A673 (cell line): ENCODE results near the gene COMTD1.

ENCODE experiments used
- CTCF ChIP-seq: fragments of 300-800, 200-600 bp; sonication (generic); conservative IDR thresholded peaks from 2 replicates; pipeline ENCODE4 v1.5.1; 2017; ENCODE audit warnings: low read depth, mild to moderate bottlenecking, antibody characterized with exemption, low read length, moderate library complexity, mixed read lengths
- EZH2 ChIP-seq: fragments of 200-600 bp; sonication (generic); IDR thresholded peaks from 2 replicates; pipeline ENCODE4 v1.6.1; 2017; ENCODE audit warnings: borderline replicate concordance, low read depth, mild to moderate bottlenecking, mixed read lengths, antibody characterized with exemption, low read length; ENCODE audit not compliant: poor library complexity, severe bottlenecking

- TF ChIP-seq CTCF (no peak), EZH2 (no peak)
These were observed 36.3 kb upstream of the COMTD1 start for GRCh38 chr10:75272094-75272493.
